GM12878 (cell line): Measurements from ENCODE around the gene CFAP92.

Source experiments
- ESRRA ChIP-seq: IDR thresholded peaks from 2 replicates; pipeline ENCODE4 v1.6.1; 2012; ENCODE audit warnings: mild to moderate bottlenecking, low read length, improper control_type of control experiment
- GABPA ChIP-seq: IDR thresholded peaks from 2 replicates; pipeline ENCODE4 v1.6.1; 2014; ENCODE audit warnings: antibody characterized with exemption, low read depth, mild to moderate bottlenecking, inconsistent platforms
- HDAC2 ChIP-seq: fragments of 200-600 bp; sonication (generic); IDR thresholded peaks from 2 replicates; pipeline ENCODE4 v1.6.1; 2017
- SP1 ChIP-seq: IDR thresholded peaks from one replicate; pipeline ENCODE4 v1.6.1; 2011; ENCODE audit warnings: low read depth, low read length
- TF ChIP-seq, protein P1 (sequence below), 3 experiments: IDR thresholded peaks in 2 of 3; conservative IDR thresholded peaks in 1 of 3; 2 replicates each; pipeline ENCODE4 v1.5.1; 2011; ENCODE audit warnings: low read depth in 3 of 3, low read length in 3 of 3, mild to moderate bottlenecking in 3 of 3, control low read depth in 2 of 3, moderate library complexity in 2 of 3, inconsistent platforms in 1 of 3, mixed read lengths in 1 of 3; ENCODE audit not compliant: control insufficient read depth in 2 of 3, insufficient read depth in 1 of 3; ENCODE audit errors: extremely low read depth in 1 of 3

DNA sequence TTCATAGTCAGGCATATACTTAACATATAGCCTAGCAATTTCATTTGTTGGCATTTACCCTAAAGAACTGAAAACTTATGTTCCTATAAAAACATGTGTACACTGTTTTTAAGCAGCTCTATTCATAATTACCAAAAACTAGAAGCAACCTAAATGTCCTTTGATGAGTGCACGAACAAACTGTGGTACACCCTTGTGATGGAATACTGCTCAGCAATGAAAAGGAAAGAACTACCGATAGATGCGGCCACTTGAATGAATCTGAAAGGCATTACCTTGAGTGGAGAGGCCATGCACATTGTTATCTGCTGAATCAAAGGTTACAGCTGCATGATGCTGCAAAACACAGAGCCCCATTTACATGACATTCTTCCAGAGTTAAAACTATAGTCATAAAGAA, 44.7 kb downstream of the CFAP92 start:
- TF ChIP-seq GABPA: no peak
- TF ChIP-seq HDAC2: no peak
- no peak for TF ChIP-seq SP1
- TF ChIP-seq, protein P1, sequence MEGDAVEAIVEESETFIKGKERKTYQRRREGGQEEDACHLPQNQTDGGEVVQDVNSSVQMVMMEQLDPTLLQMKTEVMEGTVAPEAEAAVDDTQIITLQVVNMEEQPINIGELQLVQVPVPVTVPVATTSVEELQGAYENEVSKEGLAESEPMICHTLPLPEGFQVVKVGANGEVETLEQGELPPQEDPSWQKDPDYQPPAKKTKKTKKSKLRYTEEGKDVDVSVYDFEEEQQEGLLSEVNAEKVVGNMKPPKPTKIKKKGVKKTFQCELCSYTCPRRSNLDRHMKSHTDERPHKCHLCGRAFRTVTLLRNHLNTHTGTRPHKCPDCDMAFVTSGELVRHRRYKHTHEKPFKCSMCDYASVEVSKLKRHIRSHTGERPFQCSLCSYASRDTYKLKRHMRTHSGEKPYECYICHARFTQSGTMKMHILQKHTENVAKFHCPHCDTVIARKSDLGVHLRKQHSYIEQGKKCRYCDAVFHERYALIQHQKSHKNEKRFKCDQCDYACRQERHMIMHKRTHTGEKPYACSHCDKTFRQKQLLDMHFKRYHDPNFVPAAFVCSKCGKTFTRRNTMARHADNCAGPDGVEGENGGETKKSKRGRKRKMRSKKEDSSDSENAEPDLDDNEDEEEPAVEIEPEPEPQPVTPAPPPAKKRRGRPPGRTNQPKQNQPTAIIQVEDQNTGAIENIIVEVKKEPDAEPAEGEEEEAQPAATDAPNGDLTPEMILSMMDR (IDR thresholded peaks at IDR 0.05 in 2 of 3, conservative IDR thresholded peaks at IDR 0.05 in 1 of 3; ENCODE audit: control insufficient read depth in 2 of 3, extremely low read depth in 1 of 3, insufficient read depth in 1 of 3, low read depth in 3 of 3, low read length in 3 of 3): no peak
- no peak for TF ChIP-seq ESRRA
